Thyroid gland (tissue), 4 donors: ENCODE measurements around the gene CERCAM. TPM values are rescaled to one million over a fixed set of nuclear protein-coding genes. Genes with fewer than 3 reads are reported as not detected.

Experiments used
- DNase-seq, 2 donors: peaks; one replicate each; pipeline ENCODE4 v3.0.0-alpha.2; 2019
- H3K27ac ChIP-seq, 3 donors: fragments of 200-600 bp; sonication (generic); 1 replicate in 2 of 3; 2 replicates in 1 of 3; pipeline ENCODE4 v1.5.1; 2016 to 2019; ENCODE audit warnings: mild to moderate bottlenecking in 1 of 3, moderate library complexity in 1 of 3
- H3K27me3 ChIP-seq: fragments of 200-600 bp; sonication (generic); one replicate; pipeline ENCODE4 v1.5.1; 2019
- H3K36me3 ChIP-seq, 2 donors: fragments of 200-600 bp; sonication (generic); one replicate each; pipeline ENCODE4 v1.5.1; 2016 to 2019
- H3K4me1 ChIP-seq, 2 donors: fragments of 200-600 bp; sonication (generic); one replicate each; pipeline ENCODE4 v1.5.1; 2017 to 2019
- H3K4me3 ChIP-seq, 3 donors: fragments of 200-600 bp; sonication (generic); replicated peaks in 1 of 3; 1 replicate in 2 of 3; 2 replicates in 1 of 3; pipeline ENCODE4 v1.5.1; 2016; ENCODE audit warnings: mild to moderate bottlenecking in 1 of 3
- H3K9me3 ChIP-seq: fragments of 200-600 bp; sonication (generic); one replicate; pipeline ENCODE4 v1.5.1; 2017
- POLR2A ChIP-seq, 2 donors: fragments of 450-650 bp; IDR thresholded peaks; one replicate each; pipeline ENCODE4 v1.6.1; 2017; ENCODE audit warnings: antibody characterized with exemption in 2 of 2, mild to moderate bottlenecking in 2 of 2, moderate library complexity in 1 of 2
- WGBS, 2 donors: methylation state at CpG; one replicate each; pipeline ENCODE4 v1.1.5; 2017; 5-methylcytosine and 5-hydroxymethylcytosine counted together
- intact Hi-C: fragments of 100-400 bp; cut with DNase I; formaldehyde crosslinking; loops from one replicate; pipeline ENCODE4 v1.15.1; 2023
- total RNA-seq, 4 donors: library from RNA; depleted of rRNA; stranded (reverse); fragments of >200 nt; gene quantifications; one replicate each; pipeline ENCODE4 v1.2.3, GENCODE V29; 2016
- TF ChIP-seq, protein P1 (sequence below), 6 experiments: fragments of 200-600 bp in 3 of 6; fragments of 450-650 bp in 3 of 6; sonication (generic) in 3 of 6; IDR thresholded peaks; one replicate each; pipeline ENCODE4 v1.5.1; 2016 to 2019; ENCODE audit warnings: antibody characterized with exemption in 6 of 6, mild to moderate bottlenecking in 2 of 6, inconsistent platforms in 1 of 6, moderate library complexity in 1 of 6

The CERCAM gene
- total RNA-seq, 4 donors from 2014 or later: 22.3 to 35.4 (median 27.2) TPM

DNA sequence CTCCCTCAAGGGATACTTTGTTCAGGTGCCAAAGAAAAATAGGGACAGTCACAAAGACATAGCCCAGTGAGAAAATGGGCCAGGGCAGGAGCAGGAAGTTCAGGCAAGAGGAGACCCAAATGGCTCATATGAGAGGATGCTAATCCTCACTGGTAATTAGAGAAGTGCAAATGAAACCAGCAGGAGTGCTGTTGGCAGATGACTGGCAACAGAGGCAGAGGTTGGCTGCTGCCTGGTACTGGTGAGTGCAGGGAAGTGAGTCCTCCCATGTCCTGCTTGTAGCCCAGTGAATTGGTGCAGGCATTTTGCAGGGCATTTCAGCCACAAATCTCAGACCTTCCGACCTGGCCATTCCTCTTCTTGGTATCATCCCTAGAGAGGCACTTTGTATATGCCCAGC, 58.6 kb downstream of the CERCAM start:
- no peak for DNase-seq
- Histone ChIP-seq H3K9me3 (no peaks in the 10 kb centered on the region), H3K27me3 (no peaks in the 10 kb centered on the region), H3K4me1 (no peaks in the 10 kb centered on the region), H3K36me3 (peaks cover 13 to 36% of the 10 kb centered on the region in 2 donors), H3K4me3 (no peak overlapping the region), H3K27ac (no peak overlapping the region)
- WGBS, 2 donors: 83 to 100% methylated on average over 1 of the region's 1 CpG
- intact Hi-C loops: no loop called here
- TF ChIP-seq, protein P1, sequence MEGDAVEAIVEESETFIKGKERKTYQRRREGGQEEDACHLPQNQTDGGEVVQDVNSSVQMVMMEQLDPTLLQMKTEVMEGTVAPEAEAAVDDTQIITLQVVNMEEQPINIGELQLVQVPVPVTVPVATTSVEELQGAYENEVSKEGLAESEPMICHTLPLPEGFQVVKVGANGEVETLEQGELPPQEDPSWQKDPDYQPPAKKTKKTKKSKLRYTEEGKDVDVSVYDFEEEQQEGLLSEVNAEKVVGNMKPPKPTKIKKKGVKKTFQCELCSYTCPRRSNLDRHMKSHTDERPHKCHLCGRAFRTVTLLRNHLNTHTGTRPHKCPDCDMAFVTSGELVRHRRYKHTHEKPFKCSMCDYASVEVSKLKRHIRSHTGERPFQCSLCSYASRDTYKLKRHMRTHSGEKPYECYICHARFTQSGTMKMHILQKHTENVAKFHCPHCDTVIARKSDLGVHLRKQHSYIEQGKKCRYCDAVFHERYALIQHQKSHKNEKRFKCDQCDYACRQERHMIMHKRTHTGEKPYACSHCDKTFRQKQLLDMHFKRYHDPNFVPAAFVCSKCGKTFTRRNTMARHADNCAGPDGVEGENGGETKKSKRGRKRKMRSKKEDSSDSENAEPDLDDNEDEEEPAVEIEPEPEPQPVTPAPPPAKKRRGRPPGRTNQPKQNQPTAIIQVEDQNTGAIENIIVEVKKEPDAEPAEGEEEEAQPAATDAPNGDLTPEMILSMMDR (IDR thresholded peaks at IDR 0.05): no peak
- TF ChIP-seq POLR2A (IDR thresholded peaks at IDR 0.05): no peak

DNA sequence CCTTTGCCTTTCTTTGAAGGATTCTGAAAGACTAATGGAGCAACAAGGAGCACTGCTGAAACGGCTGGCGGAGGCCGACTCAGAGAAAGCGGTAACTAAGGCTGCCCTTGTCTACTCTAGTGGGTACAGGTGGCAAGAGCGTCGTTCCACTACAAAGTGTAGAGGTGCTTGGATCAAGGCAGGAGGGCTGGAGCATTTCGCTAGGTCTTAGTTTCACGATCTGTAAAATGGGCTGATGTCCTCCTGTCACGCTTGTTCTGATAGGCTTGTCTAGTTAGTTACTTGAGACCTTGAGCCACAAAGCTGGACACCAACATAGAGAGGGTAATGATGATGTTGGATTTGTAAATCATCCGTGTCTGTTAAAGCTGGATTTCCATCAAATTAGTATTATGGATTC, 60.9 kb downstream of the CERCAM start:
- 96% methylated on average over 10 of the region's 10 CpGs for WGBS, 2 donors
- peaks cover 10 to 43% of the 10 kb centered on the region in 2 donors for H3K36me3 ChIP-seq
- no peak overlapping the region for H3K4me3 ChIP-seq
- TF ChIP-seq, protein P1 (IDR thresholded peaks at IDR 0.05): no peak
- no peak for TF ChIP-seq POLR2A (IDR thresholded peaks at IDR 0.05)
- no peaks in the 10 kb centered on the region for H3K4me1 ChIP-seq
- DNase-seq: no peak
- intact Hi-C loops: no loop called here
- no peak overlapping the region for H3K27ac ChIP-seq
- no peaks in the 10 kb centered on the region for H3K27me3 ChIP-seq
- H3K9me3 ChIP-seq: no peaks in the 10 kb centered on the region

DNA sequence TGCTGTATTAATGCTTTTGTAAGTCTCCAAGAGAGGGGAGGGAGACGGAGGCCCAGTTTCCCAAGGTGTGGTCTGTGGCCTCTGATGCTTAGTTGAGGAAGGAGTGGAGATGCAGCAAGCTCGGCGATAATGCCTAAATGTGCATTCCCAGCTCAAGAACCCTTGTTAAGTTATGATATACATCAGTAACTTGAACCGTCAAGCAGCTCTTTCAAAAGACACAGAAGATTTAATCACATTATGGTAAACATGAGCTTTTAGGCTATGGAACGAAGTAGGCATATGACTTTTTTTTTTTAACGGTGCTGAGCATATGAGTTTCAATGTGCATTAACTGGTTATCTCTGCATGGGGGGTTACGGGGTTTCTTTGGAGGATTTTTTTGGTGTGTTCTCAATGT, 61.5 kb downstream of the CERCAM start:
- H3K27me3 ChIP-seq: no peaks in the 10 kb centered on the region
- H3K4me3 ChIP-seq: no peak overlapping the region
- 94 to 95% methylated on average over 7 of the region's 7 CpGs for WGBS, 2 donors
- H3K4me1 ChIP-seq: no peaks in the 10 kb centered on the region
- no peak overlapping the region for H3K27ac ChIP-seq
- intact Hi-C loops: no loop called here
- H3K9me3 ChIP-seq: no peaks in the 10 kb centered on the region
- no peak for DNase-seq
- TF ChIP-seq, protein P1 (IDR thresholded peaks at IDR 0.05): no peak
- TF ChIP-seq POLR2A (IDR thresholded peaks at IDR 0.05): no peak
- peaks cover 14 to 43% of the 10 kb centered on the region in 2 donors for H3K36me3 ChIP-seq

DNA sequence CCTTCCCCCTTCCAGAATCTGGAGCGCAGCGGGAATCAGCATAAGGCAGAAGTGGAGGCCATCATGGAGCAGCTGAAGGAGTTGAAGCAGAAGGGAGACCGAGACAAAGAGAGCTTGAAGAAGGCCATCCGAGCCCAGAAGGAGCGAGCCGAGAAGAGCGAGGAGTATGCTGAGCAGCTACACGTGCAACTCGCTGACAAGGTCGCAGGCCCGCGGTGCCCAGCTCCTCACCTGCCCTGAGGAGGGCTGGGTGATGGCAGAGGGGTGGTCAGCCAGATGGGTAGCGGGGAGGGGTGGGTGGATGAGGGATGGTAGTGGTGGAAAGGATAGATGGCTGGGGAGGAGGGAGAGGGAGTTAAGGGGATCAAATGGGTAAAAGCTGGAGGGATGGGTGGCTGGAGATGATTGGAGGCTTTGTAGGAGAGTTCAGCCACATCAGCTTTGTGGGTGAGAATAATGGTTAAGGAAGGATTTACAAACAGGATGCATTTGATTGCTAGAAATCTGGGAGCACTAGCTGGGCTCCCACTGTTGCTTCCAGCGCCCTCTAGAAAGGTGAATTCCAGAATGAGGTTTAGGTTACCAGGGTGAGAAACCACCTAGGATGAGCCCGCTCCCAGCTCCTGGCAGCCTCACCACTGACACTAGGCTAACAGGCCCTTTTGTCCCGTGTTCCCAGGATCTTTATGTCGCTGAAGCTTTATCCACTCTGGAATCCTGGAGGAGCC, 64.2 kb downstream of the CERCAM start:
- Histone ChIP-seq H3K36me3 (peaks cover 10 to 32% of the 10 kb centered on the region in 2 donors), H3K27me3 (no peaks in the 10 kb centered on the region), H3K9me3 (no peaks in the 10 kb centered on the region), H3K27ac (no peak overlapping the region), H3K4me1 (no peaks in the 10 kb centered on the region), H3K4me3 (no peak overlapping the region)
- no peak for DNase-seq
- 91 to 96% methylated on average over 17 of the region's 17 CpGs for WGBS, 2 donors
- intact Hi-C loops: no loop called here
- TF ChIP-seq, protein P1 (IDR thresholded peaks at IDR 0.05): no peak
- TF ChIP-seq POLR2A (IDR thresholded peaks at IDR 0.05): no peak

DNA sequence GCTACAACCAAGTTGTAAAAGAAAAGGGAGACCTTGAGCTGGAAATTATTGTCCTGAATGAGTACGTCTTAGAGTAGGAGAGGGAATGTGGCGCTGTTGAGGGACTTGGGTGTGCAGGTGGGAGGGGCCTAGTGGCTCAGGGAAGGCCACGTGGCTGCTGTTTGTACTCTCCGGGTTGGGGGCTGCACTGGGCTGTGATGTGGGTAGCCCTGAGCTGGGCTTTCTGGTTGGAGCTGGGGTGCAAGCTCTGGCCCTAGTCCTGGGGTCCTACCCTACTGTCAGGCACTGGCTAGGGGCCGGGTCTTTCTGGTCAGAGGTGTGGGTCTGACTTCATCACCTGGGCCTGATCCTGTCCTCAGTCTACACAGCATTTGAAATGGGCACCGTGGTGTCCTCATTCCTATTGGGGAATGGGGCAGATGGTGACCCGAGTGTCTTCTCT, 64.8 kb downstream of the CERCAM start:
- Histone ChIP-seq H3K4me1 (no peaks in the 10 kb centered on the region), H3K9me3 (no peaks in the 10 kb centered on the region), H3K27me3 (no peaks in the 10 kb centered on the region), H3K4me3 (no peak overlapping the region), H3K27ac (no peak overlapping the region), H3K36me3 (peaks cover 10 to 32% of the 10 kb centered on the region in 2 donors)
- no peak for DNase-seq
- 80 to 87% methylated on average over 6 of the region's 7 CpGs for WGBS, 2 donors
- intact Hi-C loops: no loop called here
- TF ChIP-seq, protein P1 (IDR thresholded peaks at IDR 0.05): no peak
